K562 (cell line): ENCODE data around the gene LLGL2. TPM values are rescaled to one million over a fixed set of nuclear protein-coding genes. Genes with fewer than 3 reads are reported as not detected.
A peak's percentile ranks its signal among the peaks of the same experiment; 100 is the strongest.

Experiments used
- ATAC-seq: fragments of 200-7000 bp; cut with Tn5 transposase; 3 replicates; pipeline ENCODE4 v1.9.1; 2020; ENCODE audit warnings: moderate library complexity
- BruUV-seq: library from RNA; stranded (reverse); fragments of 400-500 nt; replicated peaks from 2 replicates; lab custom pipeline; 2021; lab: Mats Ljungman, UMichigan
- CTCF ChIA-PET: fragments of 300-600 bp; formaldehyde crosslinking; extraction: SDS; loops from one replicate; lab custom pipeline; 2021; ENCODE audit warnings: low intra/inter-chr PET ratio; lab: Yijun Ruan, JAX
- POLR2A ChIA-PET: fragments of 300-600, 350-650 bp; sonication (Branson Sonifier 250); formaldehyde crosslinking; extraction: SDS; loops from one replicate; lab custom pipeline; 2021; ENCODE audit warnings: antibody characterized with exemption, inconsistent platforms; lab: Yijun Ruan, JAX
- DNase-seq, 4 experiments: peaks; one replicate each; pipeline versions ENCODE4 v3.0.0 to v3.0.0-alpha.2; 2011 to 2018; ENCODE audit warnings: low spot score in 3 of 4, mixed read lengths in 3 of 4; ENCODE audit errors: extremely low read depth in 1 of 4
- FAIRE-seq: peaks from 2 replicates; lab custom pipeline; 2011; peaks lifted over from hg19 to GRCh38; lab: Jason Lieb, UNC
- H2AFZ ChIP-seq: 2 replicates; pipeline ENCODE4 v1.6.0; 2011; ENCODE audit warnings: low read depth, low read length, control low read depth, inconsistent platforms
- H3K27ac ChIP-seq: fragments of 200-600 bp; 3 replicates; pipeline ENCODE4 v1.8.0; 2011; ENCODE audit warnings: low read depth, mild to moderate bottlenecking, control low read depth, inconsistent platforms, low read length, moderate library complexity, mixed read lengths; ENCODE audit errors: extremely low read depth
- H3K27me3 ChIP-seq, 2 experiments: fragments of 300-600 bp in 1 of 2; 2 replicates in 1 of 2; 3 replicates in 1 of 2; pipeline versions ENCODE4 v1.6.0 to v1.8.0; 2011; ENCODE audit warnings: inconsistent platforms in 2 of 2, low read length in 2 of 2, mild to moderate bottlenecking in 1 of 2, mixed read lengths in 1 of 2, moderate library complexity in 1 of 2; ENCODE audit not compliant: control insufficient read depth in 2 of 2, insufficient read depth in 2 of 2
- H3K36me3 ChIP-seq: fragments of 300-600 bp; 3 replicates; pipeline ENCODE4 v1.8.0; 2011; ENCODE audit warnings: mild to moderate bottlenecking, low read length, inconsistent platforms; ENCODE audit not compliant: control insufficient read depth, insufficient read depth
- H3K4me1 ChIP-seq, 2 experiments: fragments of 200-600 bp in 1 of 2; replicated peaks in 1 of 2; 2 replicates in 1 of 2; 3 replicates in 1 of 2; pipeline versions ENCODE4 v1.5.1 to v1.8.0; 2011; ENCODE audit warnings: inconsistent platforms in 2 of 2, low read length in 2 of 2, mild to moderate bottlenecking in 1 of 2, mixed read lengths in 1 of 2, moderate library complexity in 1 of 2; ENCODE audit not compliant: control insufficient read depth in 2 of 2, insufficient read depth in 2 of 2
- H3K4me2 ChIP-seq: 2 replicates; pipeline ENCODE4 v1.6.1; 2011; ENCODE audit warnings: low read length, control low read depth, inconsistent platforms, mixed read lengths; ENCODE audit not compliant: insufficient read depth
- H3K4me3 ChIP-seq: fragments of 200-600 bp; sonication (generic), shearing (Covaris generic); 2 replicates; pipeline ENCODE4 v1.5.1; 2016; ENCODE audit warnings: control low read depth, inconsistent platforms
- H3K79me2 ChIP-seq: fragments of 200-600 bp; 3 replicates; pipeline ENCODE4 v1.8.0; 2011; ENCODE audit warnings: low read length, inconsistent platforms; ENCODE audit not compliant: control insufficient read depth, insufficient read depth
- H3K9ac ChIP-seq, 2 experiments: 2 replicates each; pipeline versions ENCODE4 v1.6.0 to v1.6.1; 2011; ENCODE audit warnings: low read depth in 2 of 2, low read length in 2 of 2, control low read depth in 1 of 2, inconsistent platforms in 1 of 2, mild to moderate bottlenecking in 1 of 2, mixed read lengths in 1 of 2; ENCODE audit not compliant: insufficient read depth in 1 of 2
- H3K9me1 ChIP-seq: one replicate; pipeline ENCODE4 v1.6.0; 2011; ENCODE audit warnings: inconsistent platforms, mild to moderate bottlenecking, low read length, moderate library complexity; ENCODE audit not compliant: control insufficient read depth, insufficient read depth
- H3K9me3 ChIP-seq: replicated peaks from 2 replicates; pipeline ENCODE4 v1.5.1; 2011; ENCODE audit warnings: low read depth, low read length, inconsistent platforms; ENCODE audit not compliant: control insufficient read depth, insufficient read depth
- H4K20me1 ChIP-seq: replicated peaks from 2 replicates; pipeline ENCODE4 v1.6.1; 2011; ENCODE audit warnings: low read length, inconsistent platforms, mixed read lengths; ENCODE audit not compliant: control insufficient read depth, insufficient read depth
- CHD4 ChIP-seq: fragments of 200-600 bp; sonication (generic); IDR thresholded peaks from 3 replicates; pipeline ENCODE4 v1.6.1; 2012; ENCODE audit warnings: low read depth, mild to moderate bottlenecking, mixed read lengths, low read length, inconsistent platforms; ENCODE audit not compliant: insufficient read depth, insufficient replicate concordance, poor library complexity, severe bottlenecking
- FOS ChIP-seq: IDR thresholded peaks from 3 replicates; pipeline ENCODE4 v1.6.1; 2011; ENCODE audit not compliant: insufficient read length; ENCODE audit errors: extremely low read depth
- HOXB6 ChIP-seq: fragments of 250-450 bp; sonication (Bioruptor Pico); IDR thresholded peaks from 2 replicates; pipeline ENCODE4 v1.5.1; 2022; ENCODE audit warnings: mild to moderate bottlenecking, borderline replicate concordance
- PHF20 ChIP-seq: fragments of 450-650 bp; IDR thresholded peaks from 2 replicates; pipeline ENCODE4 v1.6.1; 2018; ENCODE audit not compliant: partially characterized antibody
- SLC30A9 ChIP-seq: fragments of 250-450 bp; sonication (Bioruptor Pico); IDR thresholded peaks from 2 replicates; pipeline ENCODE4 v1.8.0; 2022; ENCODE audit warnings: mild to moderate bottlenecking, moderate library complexity
- TBP ChIP-seq: optimal IDR thresholded peaks from 2 replicates; pipeline ENCODE3; 2011; ENCODE audit warnings: low read depth, low read length, improper control_type of control experiment
- ZBTB33 ChIP-seq: sonication (generic); formaldehyde crosslinking; IDR thresholded peaks from 2 replicates; pipeline ENCODE4 v1.8.1; 2023; ENCODE audit warnings: mild to moderate bottlenecking, missing genetic modification reagents
- ZSCAN29 ChIP-seq: fragments of 450-650 bp; IDR thresholded peaks from 2 replicates; pipeline ENCODE4 v1.6.1; 2017
- WGBS: fragments of 100-300 bp; shearing (Covaris generic); methylation state at CpG from one replicate; pipeline ENCODE4 v1.1.6; 2016; ENCODE audit warnings: low coverage, mixed read lengths; ENCODE audit not compliant: insufficient coverage; ENCODE audit errors: missing lambda C conversion rate; 5-methylcytosine and 5-hydroxymethylcytosine counted together
- in situ Hi-C: fragments of 300-500 bp; cut with MboI; formaldehyde crosslinking; loops from 4 replicates; pipeline ENCODE4 v1.15.0; 2018; ENCODE audit warnings: inconsistent platforms, mixed read lengths
- intact Hi-C: fragments of 100-400 bp; cut with micrococcal nuclease; formaldehyde crosslinking; loops from 2 replicates; pipeline ENCODE4 v1.14.2; 2022
- polyA plus RNA-seq, 8 experiments: library from polyadenylated mRNA; depleted of rRNA in 4 of 8; stranded (reverse) in 5 of 8; unstranded in 3 of 8; fragments of >200 nt; fragmentation: Nextera tagmentation in 2 of 8; fragmentation: Illumina TruSeq in 1 of 8; extraction: Ambion mirVana in 2 of 8; extraction: Trizol in 1 of 8; gene quantifications; 2 replicates each; pipeline versions ENCODE4 v1.2.1 to v1.2.3, GENCODE V29; 2011 to 2014; ENCODE audit warnings: inconsistent platforms in 1 of 8, missing spikeins in 1 of 8
- total RNA-seq, 7 experiments: library from RNA; depleted of rRNA in 6 of 7; stranded (reverse); fragments of >200 nt in 6 of 7; fragmentation: Illumina TruSeq in 2 of 7; extraction: Trizol in 2 of 7; gene quantifications; 2 replicates each; pipeline versions ENCODE4 v1.2.1 to v1.2.3, GENCODE V29; 2011 to 2021; ENCODE audit warnings: low replicate concordance in 1 of 7

Gene LLGL2
- total and polyA plus RNA-seq, 9 of the 15 experiments (the other 6 are each of a cell fraction or from before 2014, with no cell fraction given): 0.32 to 24.4 (median 10.2) TPM

GRCh38 chr17:75526555-75527270, 1.2 kb downstream of the LLGL2 start:
- CTCF ChIA-PET: no interaction called here
- Histone ChIP-seq H3K9ac (peak overlapping the region; percentile 37 to 97; a peak in 3 of 4 replicates), H3K4me1 (peaks cover 12 to 37% of the 10 kb centered on the region in 2 experiments), H2AFZ (peak overlapping the region; percentile 57), H3K4me2 (peak overlapping the region; percentile 74), H3K27me3 (no peaks in the 10 kb centered on the region), H3K79me2 (peaks cover 8% of the 10 kb centered on the region; the same call in 1 of the 3 replicates), H3K9me3 (no peaks in the 10 kb centered on the region), H4K20me1 (no peaks in the 10 kb centered on the region; the same call in 1 of the 2 replicates), H3K9me1 (no peaks in the 10 kb centered on the region), H3K27ac (no peak overlapping the region; the same call in 2 of the 3 replicates), H3K4me3 (peak overlapping the region; percentile 94), H3K36me3 (peaks cover 25% of the 10 kb centered on the region)
- POLR2A ChIA-PET: interaction anchor here (0.6 to 1.9 kb wide), 6 partner anchors 8 to 92 kb away, joined by 3 to 6 read pairs (median 4); no protein-coding TSS in a partner anchor
- no peak for ATAC-seq
- FAIRE-seq: peak; percentile 35
- intact Hi-C loops (loop anchor here (10.0 kb wide), 1 partner anchor 242 kb away; the partner anchor contains the start of gene SLC25A19), in situ Hi-C loops (no loop called here)
- TSS peak; percentile 36 for BruUV-seq
- no peak for DNase-seq
- WGBS: 47% methylated on average over 12 of the region's 13 CpGs
- TF ChIP-seq ZSCAN29 (no peak), CHD4 (no peak), HOXB6 (no peak), TBP (no peak), SLC30A9 (no peak), FOS (no peak), ZBTB33 (CRISPR knock-in tag) (peak; percentile 29; the same call in 1 of the 2 replicates), PHF20 (peak; percentile 9)
